Stimulated activated CD4-positive, alpha-beta T cell treated with anti-CD3 and anti-CD28 coated beads, TNF-alpha, amount 100 ng/mL, for 48 hours (primary cell): Measurements from ENCODE around the gene KRTAP2-4.
"Not testable (repeated sequence)": the region's sequence is repeated elsewhere in the genome, so short reads cannot be mapped to it uniquely, and the experiment has no call there.

Experiments used
- DNase-seq, 3 donors: peaks; one replicate each; pipeline ENCODE4 v3.0.0-alpha.2; 2020; ENCODE audit warnings: low read depth in 3 of 3

Gene KRTAP2-4

DNA sequence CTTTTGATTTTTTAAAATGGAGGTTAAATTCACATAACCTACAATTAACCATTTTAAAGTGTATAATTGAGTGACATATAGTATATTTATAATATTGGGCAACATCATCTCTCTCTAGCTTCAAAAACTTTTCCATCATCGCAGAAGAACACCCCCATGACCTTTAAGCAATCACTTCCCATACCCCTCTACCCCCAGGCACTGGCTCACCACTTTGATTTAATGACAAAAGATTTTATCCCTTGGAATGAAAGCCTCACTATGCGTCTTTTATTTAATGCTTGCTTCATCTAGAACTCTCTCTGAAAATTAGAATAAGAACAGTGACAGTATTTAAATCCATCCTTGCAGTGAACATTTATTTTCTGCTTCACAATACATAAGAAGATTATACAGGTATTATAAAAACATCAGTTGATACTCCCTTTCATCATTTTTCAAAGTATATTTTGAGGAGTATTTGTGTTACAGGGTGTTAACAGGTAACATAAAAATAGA, 27.8 kb downstream of the KRTAP2-4 start:
- DNase-seq: no peak

DNA sequence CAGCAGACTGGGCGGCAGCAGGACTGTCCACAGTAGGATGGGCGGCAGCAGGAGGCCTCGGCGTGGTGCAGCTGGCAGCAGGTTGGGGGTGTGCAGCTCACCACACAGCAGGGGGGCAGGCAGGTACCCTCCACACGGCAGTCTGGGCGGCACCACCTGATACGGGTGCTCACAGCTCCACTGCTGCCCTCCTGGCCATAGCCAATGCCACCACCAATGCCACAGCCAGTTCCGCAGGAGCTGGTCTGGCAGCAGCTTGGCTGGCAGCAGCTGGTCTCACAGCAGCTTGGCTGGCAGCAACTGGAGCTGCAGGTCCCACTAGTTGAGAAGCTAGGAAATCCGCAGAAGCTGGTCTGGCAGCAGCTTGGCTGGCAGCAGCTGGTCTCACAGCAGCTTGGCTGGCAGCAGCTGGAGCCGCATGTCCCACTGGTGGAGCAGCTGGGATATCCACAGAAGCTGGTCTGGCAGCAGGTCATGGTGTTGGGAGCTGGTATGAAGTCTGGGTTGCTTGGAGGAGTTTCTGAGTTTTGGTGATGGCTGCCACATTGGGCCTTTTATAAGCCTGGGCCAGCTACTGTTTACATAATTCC, 31.2 kb downstream of the KRTAP2-4 start, which contains the start of gene KRTAP1-3:
KRTAP1-3 (minus strand) TSS at position 529 of the 590 bp plus-strand sequence; CDS start at position 476, 53 bp downstream.
- not testable (repeated sequence) for DNase-seq

DNA sequence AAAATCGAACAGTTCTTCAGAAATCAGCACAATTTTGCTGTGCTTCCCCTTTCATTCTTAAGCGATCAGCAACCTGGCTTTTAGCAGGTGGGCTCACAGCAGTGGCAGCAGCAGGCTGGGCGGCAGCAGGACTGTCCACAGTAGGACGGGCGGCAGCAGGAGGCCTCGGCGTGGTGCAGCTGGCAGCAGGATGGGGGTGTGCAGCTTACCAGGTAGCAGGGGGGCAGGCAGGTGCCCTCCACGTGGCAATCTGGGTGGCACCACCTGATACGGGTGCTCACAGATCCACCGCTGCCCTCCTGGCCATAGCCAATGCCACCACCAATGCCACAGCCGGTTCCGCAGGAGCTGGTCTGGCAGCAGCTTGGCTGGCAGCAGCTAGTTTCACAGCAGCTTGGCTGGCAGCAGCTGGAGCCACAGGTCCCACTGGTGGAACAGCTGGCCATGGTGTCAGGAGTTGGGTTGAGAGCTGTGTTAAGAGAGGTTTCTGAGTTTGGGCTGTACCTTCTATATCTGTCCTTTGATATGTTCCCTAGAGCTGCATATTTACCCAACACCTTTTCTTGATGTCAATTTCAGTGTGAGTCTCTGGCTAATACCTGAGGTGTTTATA, 35.9 kb downstream of the KRTAP2-4 start, which contains the start of gene KRTAP1-4:
KRTAP1-4 (minus strand) TSS at position 563 of the 613 bp plus-strand sequence; CDS start at position 446, 117 bp downstream.
- DNase-seq: no peak

DNA sequence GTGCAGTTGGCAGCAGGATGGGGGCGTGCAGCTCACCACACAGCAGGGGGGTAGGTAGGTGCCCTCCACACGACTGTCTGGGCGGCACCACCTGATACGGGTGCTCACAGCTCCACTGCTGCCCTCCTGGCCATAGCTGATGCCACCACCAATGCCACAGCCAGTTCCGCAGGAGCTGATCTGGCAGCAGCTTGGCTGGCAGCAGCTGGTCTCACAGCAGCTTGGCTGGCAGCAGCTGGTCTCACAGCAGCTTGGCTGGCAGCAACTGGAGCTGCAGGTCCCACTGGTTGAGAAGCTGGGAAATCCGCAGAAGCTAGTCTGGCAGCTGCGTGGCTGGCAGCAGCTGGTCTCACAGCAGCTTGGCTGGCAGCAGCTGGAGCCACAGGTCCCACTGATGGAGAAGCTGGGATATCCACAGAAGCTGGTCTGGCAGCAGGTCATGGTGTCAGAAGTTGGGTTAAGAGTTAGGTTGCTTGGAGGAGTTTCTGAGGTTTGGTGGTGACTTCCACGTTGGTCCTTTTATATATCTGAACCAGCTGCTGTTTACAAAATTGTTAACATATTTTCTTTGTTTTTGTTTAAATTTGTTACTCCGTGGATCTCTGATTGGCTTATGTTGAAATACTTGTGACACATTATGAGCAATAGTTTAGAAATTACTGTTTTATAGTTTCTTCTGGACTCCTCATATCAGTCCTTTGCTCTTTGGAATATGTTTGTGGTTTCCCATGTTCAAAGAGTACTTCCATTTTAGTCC, 38.8 kb downstream of the KRTAP2-4 start, which contains the start of gene KRTAP1-5:
KRTAP1-5 (minus strand) TSS at position 494 of the 757 bp plus-strand sequence; CDS start at position 441, 53 bp downstream.
- DNase-seq: no peak

DNA sequence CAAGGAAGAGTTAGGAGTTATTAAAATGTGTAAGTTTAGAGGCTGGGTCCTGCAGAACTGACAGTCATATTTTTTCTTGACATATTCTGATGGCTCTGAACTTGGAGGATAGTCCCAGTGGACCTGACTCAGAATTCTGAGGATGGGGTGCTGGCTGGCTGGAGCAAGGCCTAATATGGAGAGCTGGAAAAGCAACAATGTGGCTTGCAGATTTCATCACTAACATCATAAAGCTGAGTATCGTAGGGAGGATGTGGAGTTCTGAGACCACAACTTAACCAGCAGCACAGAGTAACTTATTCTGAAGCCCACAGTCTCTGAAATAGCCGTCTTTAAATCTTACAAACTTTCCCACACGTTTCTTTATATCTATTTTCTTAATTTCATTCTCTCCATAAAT, 41.0 kb downstream of the KRTAP2-4 start:
- DNase-seq: no peak

DNA sequence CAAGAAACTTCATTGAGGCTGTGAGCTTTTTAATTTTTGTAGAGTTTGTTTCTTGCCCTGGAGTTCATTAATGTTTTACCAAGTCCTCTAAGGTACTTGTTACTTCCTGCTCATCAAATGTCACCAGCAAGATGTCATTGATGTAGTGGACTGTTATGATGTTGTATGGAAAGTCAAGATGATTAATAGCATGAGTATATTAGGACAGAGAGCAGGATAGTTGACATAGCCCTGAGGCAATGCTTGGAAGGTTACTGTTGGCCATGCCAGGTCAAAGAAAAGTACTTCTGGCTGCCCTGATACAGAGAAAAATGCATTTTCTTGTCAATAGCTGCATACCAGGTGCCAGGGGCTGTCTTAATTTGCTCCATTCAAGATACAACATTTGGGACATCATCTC, 45.3 kb downstream of the KRTAP2-4 start:
- DNase-seq: no peak

DNA sequence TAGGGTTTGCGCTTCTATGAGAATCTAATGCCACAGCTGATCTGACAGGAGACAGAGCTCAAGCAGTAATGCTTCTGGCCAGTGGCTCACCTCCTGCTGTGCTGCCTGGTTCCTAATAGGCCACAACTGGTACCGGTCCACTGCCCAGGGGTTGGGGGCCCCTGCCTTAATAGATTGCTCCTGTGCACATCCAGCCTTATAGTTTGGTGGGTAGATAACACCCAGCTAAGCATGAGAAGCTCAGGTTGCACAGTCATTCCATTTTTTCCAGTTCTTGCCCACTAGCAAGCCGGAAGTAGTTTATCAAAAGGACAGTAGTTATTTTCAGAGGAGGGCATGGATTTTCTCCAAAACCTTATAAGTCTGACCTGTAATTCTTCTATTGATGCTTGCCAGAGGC, 46.3 kb downstream of the KRTAP2-4 start:
- no peak for DNase-seq

DNA sequence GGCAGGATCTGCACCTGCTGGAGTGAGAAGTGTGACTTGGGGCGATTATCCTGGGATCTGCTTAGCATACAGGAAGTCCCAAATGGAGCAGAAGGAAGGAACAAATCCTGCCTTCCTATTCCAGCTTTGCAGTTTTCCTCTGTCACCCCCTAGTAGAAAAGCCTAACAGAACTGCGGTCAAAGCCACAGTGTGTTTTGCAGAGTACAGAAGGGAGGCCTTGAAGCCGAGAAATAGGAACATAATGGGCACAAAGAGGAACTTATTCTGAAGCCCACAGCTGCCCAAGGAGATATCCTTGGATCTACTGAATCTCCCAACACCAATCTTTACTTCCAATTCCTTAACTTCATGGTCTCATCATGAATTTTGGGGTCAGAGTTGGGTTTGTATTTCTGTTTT, 47.1 kb downstream of the KRTAP2-4 start:
- no peak for DNase-seq

DNA sequence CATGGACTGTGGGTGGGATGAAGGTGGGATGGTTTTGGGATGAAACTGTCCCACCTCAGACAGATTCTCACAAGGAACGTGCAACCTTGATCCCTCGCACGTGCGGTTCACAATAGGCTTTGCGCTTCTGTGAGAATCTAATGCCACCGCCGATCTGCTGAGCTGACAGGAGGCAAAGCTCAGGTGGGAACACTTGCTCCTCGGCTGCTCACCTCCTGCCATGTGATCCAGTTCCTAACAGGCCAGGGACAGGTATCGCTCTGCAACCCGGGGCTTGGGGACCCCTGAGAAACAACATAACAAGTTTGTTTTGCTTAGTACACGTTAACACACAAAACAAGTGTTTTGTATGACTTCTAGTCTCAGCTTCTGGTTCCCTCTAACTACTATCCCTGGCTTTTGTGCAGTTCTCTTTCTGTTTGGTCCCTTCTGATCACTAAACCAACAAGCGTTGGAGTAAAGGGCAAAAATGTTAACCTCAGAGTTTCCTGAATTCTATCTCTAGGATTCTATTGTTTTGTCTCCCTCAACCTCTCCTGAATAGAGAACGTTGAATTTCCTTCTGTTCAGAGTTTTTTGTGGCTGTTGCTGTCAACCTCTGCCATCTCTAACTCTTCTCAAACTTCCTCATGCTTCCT, 49.0 kb downstream of the KRTAP2-4 start:
- no peak for DNase-seq

DNA sequence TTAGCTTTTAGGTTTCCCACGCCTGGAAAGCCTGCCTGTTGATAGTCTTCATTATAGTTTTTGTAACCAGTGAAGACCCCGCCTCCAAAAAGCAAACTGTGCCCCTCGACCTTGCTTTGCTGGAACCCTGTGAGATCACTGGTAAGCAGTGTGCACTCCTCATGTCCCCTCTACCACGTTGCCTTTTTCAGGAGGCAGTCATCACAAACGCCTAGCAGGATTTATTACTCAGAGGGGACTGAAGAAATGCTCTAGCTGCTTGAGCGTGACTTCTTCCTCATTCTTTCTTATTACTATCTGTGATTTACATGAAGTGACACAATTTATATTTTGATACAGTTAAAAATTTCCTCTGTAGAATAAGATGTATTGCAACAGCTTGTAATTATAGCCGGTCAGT, 50.2 kb downstream of the KRTAP2-4 start:
- DNase-seq: no peak
